K562 (cell line): ENCODE data around the gene LAMA5. TPM values are rescaled to one million over a fixed set of nuclear protein-coding genes. Genes with fewer than 3 reads are reported as not detected.

Experiments
- DMBX1 ChIP-seq: fragments of 250-450 bp; sonication (Bioruptor Pico); IDR thresholded peaks from 2 replicates; pipeline ENCODE4 v1.8.0; 2022; ENCODE audit warnings: inconsistent platforms, mild to moderate bottlenecking, moderate library complexity, borderline replicate concordance
- KLF6 ChIP-seq: fragments of 250-450 bp; sonication (Bioruptor Pico); IDR thresholded peaks from 2 replicates; pipeline ENCODE4 v1.4.0; 2020; ENCODE audit warnings: mild to moderate bottlenecking, moderate library complexity, borderline replicate concordance
- PHB ChIP-seq: fragments of 250-450 bp; sonication (Bioruptor Pico); IDR thresholded peaks from 2 replicates; pipeline ENCODE4 v1.5.0; 2021
- RBM17 ChIP-seq: fragments of 200-400 bp; formaldehyde crosslinking; IDR thresholded peaks from 2 replicates; pipeline ENCODE4 v1.6.1; 2017; ENCODE audit warnings: low read depth, mild to moderate bottlenecking, low read length, borderline replicate concordance
- ZNF354B ChIP-seq: fragments of 250-450 bp; sonication (Bioruptor Pico); IDR thresholded peaks from 2 replicates; pipeline ENCODE4 v1.4.0; 2020
- polyA plus RNA-seq, 8 experiments: library from polyadenylated mRNA; depleted of rRNA in 4 of 8; stranded (reverse) in 5 of 8; unstranded in 3 of 8; fragments of >200 nt; fragmentation: Nextera tagmentation in 2 of 8; fragmentation: Illumina TruSeq in 1 of 8; extraction: Ambion mirVana in 2 of 8; extraction: Trizol in 1 of 8; gene quantifications; 2 replicates each; pipeline versions ENCODE4 v1.2.1 to v1.2.3, GENCODE V29; 2011 to 2014; ENCODE audit warnings: inconsistent platforms in 1 of 8, missing spikeins in 1 of 8
- total RNA-seq, 7 experiments: library from RNA; depleted of rRNA in 6 of 7; stranded (reverse); fragments of >200 nt in 6 of 7; fragmentation: Illumina TruSeq in 2 of 7; extraction: Trizol in 2 of 7; gene quantifications; 2 replicates each; pipeline versions ENCODE4 v1.2.1 to v1.2.3, GENCODE V29; 2011 to 2021; ENCODE audit warnings: low replicate concordance in 1 of 7
- TF ChIP-seq, protein P1 (sequence below): fragments of 250-450 bp; sonication (Bioruptor Pico); IDR thresholded peaks from 2 replicates; pipeline ENCODE4 v1.5.0; 2021; ENCODE audit warnings: mild to moderate bottlenecking, moderate library complexity
- TF ChIP-seq, protein P2 (sequence below): fragments of 450-650 bp; IDR thresholded peaks from 2 replicates; pipeline ENCODE4 v1.7.0; 2016; ENCODE audit warnings: borderline replicate concordance

The LAMA5 gene
- total and polyA plus RNA-seq, 9 of the 15 experiments (the other 6 are each of a cell fraction or from before 2014, with no cell fraction given), result 0.31 to 101 (median 7.8) TPM

DNA sequence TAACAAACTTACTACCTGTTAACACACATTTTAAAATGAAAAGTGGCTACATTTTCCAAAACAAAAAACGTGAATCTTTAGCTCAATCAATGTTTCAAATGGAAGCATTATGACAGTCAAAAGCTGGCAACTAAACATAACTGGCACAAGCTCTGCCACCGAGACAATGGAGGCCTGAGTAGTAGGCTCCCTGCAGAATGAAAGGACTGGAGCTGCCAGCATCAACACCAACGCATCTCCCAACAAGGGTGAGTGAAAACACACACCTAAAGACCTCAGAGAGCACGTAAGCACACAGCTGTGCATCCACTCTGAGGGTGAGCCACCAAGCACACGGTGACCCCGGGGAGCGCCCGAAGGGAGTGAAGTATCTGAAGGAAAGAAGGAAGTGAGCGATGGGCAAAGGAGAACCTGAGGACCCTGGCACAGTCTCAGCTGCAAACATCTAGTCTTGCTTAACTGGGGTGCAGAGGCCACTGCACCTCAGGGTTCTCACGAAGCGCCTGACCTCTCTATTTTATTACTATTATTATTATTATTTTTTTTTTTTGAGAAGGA is 65.9 kb downstream of the LAMA5 start (continued):
- TF ChIP-seq, protein P1, sequence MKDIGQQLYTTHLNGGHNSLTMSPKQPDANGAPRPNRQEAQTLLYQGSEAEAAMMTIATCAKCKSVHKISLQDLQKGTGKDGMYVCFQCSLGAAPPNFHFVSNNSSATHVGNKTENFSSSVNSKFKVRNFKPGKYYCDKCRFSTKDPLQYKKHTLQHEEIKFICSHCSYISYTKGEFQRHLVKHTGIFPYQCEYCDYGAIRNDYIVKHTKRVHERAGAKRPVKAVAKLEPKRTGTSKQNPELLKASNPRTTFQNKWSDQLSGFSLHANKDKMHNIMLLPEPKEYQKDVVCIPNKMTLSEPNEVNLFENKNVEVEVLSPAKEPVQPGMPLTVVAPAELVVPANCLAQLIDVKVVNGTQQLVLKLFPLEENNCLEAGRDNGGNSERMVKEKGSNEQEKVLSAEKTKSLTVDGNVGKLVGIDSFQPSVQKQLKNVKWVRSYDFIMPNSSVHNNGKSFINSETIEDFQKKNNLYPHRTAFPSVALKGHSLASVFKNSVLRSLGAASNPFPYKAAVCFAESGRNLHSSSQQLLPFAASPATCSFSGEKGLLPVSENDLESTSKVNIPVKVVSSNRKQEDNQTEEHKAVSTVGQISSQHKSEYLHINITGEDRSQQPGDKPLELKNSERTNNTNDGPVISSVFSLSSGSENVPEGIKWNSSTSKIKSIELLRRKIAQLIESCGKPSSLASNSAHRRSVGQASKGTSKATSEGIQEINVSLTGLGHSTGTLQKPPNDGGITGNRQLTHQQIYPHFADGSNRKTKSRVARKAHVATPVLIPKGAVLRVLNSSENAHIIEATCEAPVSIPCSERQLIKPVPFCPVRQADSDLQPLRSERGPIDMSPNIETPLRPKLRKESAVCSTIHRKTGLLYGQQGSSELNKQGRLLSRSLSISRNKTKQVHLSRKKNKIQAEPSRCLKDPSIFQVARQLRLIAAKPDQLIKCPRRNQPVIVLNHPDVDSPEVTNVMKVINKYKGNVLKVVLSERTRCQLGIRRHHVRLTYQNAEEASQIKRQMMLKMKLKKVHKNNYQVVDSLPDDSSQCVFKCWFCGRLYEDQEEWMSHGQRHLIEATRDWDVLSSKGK (CRISPR knock-in tag), result no peak
- TF ChIP-seq ZNF354B (CRISPR knock-in tag) (no peak), DMBX1 (CRISPR knock-in tag) (no peak), PHB (no peak), RBM17 (no peak), KLF6 (no peak)
- TF ChIP-seq, protein P2, sequence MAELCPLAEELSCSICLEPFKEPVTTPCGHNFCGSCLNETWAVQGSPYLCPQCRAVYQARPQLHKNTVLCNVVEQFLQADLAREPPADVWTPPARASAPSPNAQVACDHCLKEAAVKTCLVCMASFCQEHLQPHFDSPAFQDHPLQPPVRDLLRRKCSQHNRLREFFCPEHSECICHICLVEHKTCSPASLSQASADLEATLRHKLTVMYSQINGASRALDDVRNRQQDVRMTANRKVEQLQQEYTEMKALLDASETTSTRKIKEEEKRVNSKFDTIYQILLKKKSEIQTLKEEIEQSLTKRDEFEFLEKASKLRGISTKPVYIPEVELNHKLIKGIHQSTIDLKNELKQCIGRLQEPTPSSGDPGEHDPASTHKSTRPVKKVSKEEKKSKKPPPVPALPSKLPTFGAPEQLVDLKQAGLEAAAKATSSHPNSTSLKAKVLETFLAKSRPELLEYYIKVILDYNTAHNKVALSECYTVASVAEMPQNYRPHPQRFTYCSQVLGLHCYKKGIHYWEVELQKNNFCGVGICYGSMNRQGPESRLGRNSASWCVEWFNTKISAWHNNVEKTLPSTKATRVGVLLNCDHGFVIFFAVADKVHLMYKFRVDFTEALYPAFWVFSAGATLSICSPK, result no peak
